Panc1 (cell line): ENCODE data around the gene ZNF443.

Experiments
- POLR2AphosphoS5 ChIP-seq: IDR thresholded peaks from 2 replicates; pipeline ENCODE4 v1.6.1; 2012; ENCODE audit warnings: mild to moderate bottlenecking, low read depth, low read length, moderate library complexity
- SIN3A ChIP-seq: IDR thresholded peaks from 2 replicates; pipeline ENCODE4 v1.6.1; 2012; ENCODE audit warnings: low read depth, mild to moderate bottlenecking, low read length, moderate library complexity, borderline replicate concordance; ENCODE audit not compliant: insufficient read depth
- TCF7L2 ChIP-seq: IDR thresholded peaks from 2 replicates; pipeline ENCODE4 v1.6.1; 2011; ENCODE audit warnings: mild to moderate bottlenecking, low read depth, low read length, inconsistent platforms
- TF ChIP-seq, protein P1 (sequence below): fragments of 450-650 bp; IDR thresholded peaks from 2 replicates; pipeline ENCODE4 v1.5.1; 2017; ENCODE audit warnings: mild to moderate bottlenecking
- TF ChIP-seq, protein P2 (sequence below), 2 experiments: IDR thresholded peaks; 2 replicates each; pipeline ENCODE4 v1.6.1; 2011 to 2012; ENCODE audit warnings: low read depth in 2 of 2, control low read depth in 1 of 2, low read length in 1 of 2, mild to moderate bottlenecking in 1 of 2, moderate library complexity in 1 of 2; ENCODE audit not compliant: insufficient read depth in 1 of 2

DNA sequence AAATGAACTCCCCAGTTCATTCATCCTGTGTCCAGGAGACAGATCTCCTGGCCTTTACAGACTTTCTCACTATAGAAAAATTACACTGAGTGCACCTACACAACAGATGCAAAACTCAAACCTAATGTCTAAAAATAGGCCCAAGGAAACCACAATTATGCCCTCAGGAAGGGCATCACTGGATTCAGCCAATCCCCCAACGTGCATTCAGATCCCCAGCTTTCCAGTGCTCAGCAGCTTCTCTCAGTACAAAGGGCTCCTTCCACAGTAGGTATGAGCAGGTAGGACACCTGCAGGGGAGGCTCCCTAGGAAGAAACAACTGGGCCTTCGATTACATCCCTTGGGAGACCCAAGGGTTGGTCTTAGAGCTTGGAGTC is 41.7 kb upstream of the ZNF443 start:
- TF ChIP-seq, protein P1, sequence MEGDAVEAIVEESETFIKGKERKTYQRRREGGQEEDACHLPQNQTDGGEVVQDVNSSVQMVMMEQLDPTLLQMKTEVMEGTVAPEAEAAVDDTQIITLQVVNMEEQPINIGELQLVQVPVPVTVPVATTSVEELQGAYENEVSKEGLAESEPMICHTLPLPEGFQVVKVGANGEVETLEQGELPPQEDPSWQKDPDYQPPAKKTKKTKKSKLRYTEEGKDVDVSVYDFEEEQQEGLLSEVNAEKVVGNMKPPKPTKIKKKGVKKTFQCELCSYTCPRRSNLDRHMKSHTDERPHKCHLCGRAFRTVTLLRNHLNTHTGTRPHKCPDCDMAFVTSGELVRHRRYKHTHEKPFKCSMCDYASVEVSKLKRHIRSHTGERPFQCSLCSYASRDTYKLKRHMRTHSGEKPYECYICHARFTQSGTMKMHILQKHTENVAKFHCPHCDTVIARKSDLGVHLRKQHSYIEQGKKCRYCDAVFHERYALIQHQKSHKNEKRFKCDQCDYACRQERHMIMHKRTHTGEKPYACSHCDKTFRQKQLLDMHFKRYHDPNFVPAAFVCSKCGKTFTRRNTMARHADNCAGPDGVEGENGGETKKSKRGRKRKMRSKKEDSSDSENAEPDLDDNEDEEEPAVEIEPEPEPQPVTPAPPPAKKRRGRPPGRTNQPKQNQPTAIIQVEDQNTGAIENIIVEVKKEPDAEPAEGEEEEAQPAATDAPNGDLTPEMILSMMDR = no peak
- TF ChIP-seq SIN3A (no peak), POLR2AphosphoS5 (no peak), TCF7L2 (no peak)
- TF ChIP-seq, protein P2, sequence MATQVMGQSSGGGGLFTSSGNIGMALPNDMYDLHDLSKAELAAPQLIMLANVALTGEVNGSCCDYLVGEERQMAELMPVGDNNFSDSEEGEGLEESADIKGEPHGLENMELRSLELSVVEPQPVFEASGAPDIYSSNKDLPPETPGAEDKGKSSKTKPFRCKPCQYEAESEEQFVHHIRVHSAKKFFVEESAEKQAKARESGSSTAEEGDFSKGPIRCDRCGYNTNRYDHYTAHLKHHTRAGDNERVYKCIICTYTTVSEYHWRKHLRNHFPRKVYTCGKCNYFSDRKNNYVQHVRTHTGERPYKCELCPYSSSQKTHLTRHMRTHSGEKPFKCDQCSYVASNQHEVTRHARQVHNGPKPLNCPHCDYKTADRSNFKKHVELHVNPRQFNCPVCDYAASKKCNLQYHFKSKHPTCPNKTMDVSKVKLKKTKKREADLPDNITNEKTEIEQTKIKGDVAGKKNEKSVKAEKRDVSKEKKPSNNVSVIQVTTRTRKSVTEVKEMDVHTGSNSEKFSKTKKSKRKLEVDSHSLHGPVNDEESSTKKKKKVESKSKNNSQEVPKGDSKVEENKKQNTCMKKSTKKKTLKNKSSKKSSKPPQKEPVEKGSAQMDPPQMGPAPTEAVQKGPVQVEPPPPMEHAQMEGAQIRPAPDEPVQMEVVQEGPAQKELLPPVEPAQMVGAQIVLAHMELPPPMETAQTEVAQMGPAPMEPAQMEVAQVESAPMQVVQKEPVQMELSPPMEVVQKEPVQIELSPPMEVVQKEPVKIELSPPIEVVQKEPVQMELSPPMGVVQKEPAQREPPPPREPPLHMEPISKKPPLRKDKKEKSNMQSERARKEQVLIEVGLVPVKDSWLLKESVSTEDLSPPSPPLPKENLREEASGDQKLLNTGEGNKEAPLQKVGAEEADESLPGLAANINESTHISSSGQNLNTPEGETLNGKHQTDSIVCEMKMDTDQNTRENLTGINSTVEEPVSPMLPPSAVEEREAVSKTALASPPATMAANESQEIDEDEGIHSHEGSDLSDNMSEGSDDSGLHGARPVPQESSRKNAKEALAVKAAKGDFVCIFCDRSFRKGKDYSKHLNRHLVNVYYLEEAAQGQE (IDR thresholded peaks at IDR 0.05; ENCODE audit: insufficient read depth in 1 of 2, low read depth in 2 of 2, low read length in 1 of 2) = no peak
